HepG2 (cell line): ENCODE data around the gene FAM222B. TPM values are rescaled to one million over a fixed set of nuclear protein-coding genes. Genes with fewer than 3 reads are reported as not detected.

Experiments
- AHDC1 ChIP-seq: sonication (generic); formaldehyde crosslinking; IDR thresholded peaks from 2 replicates; pipeline ENCODE4 v1.5.1; 2020; ENCODE audit warnings: mild to moderate bottlenecking, missing genetic modification reagents, borderline replicate concordance
- AKAP8 ChIP-seq: sonication (generic); formaldehyde crosslinking; IDR thresholded peaks from 2 replicates; pipeline ENCODE4 v1.5.1; 2020; ENCODE audit warnings: mild to moderate bottlenecking, missing genetic modification reagents
- CBX1 ChIP-seq: IDR thresholded peaks from one replicate; pipeline ENCODE4 v1.6.1; 2016; ENCODE audit warnings: antibody characterized with exemption, low read depth
- E2F1 ChIP-seq: sonication (generic); formaldehyde crosslinking; IDR thresholded peaks from 2 replicates; pipeline ENCODE4 v1.5.0; 2020; ENCODE audit warnings: missing genetic modification reagents
- MED1 ChIP-seq: sonication (generic); formaldehyde crosslinking; IDR thresholded peaks from 2 replicates; pipeline ENCODE4 v1.4.0; 2020; ENCODE audit warnings: missing genetic modification reagents
- NR2F6 ChIP-seq, 2 experiments: IDR thresholded peaks; 2 replicates each; pipeline ENCODE4 v1.6.1; 2016; ENCODE audit warnings: antibody characterized with exemption in 1 of 2, mild to moderate bottlenecking in 1 of 2
- SRY ChIP-seq: sonication (generic); formaldehyde crosslinking; IDR thresholded peaks from 2 replicates; pipeline ENCODE4 v1.8.0; 2022; ENCODE audit warnings: mild to moderate bottlenecking, missing genetic modification reagents
- TBX2 ChIP-seq: sonication (generic); formaldehyde crosslinking; IDR thresholded peaks from 2 replicates; pipeline ENCODE4 v1.5.0; 2020; ENCODE audit warnings: missing genetic modification reagents, mild to moderate bottlenecking, borderline replicate concordance
- ZBTB21 ChIP-seq: sonication (generic); formaldehyde crosslinking; IDR thresholded peaks from 2 replicates; pipeline ENCODE4 v1.4.0; 2020; ENCODE audit warnings: missing genetic modification reagents
- ZC3H4 ChIP-seq: sonication (generic); formaldehyde crosslinking; IDR thresholded peaks from 2 replicates; pipeline ENCODE4 v1.4.0; 2020; ENCODE audit warnings: missing genetic modification reagents, borderline replicate concordance
- ZHX1 ChIP-seq: sonication (generic); formaldehyde crosslinking; IDR thresholded peaks from 2 replicates; pipeline ENCODE4 v1.8.1; 2022; ENCODE audit warnings: low read depth, mild to moderate bottlenecking, missing genetic modification reagents
- ZNF275 ChIP-seq: sonication (generic); formaldehyde crosslinking; IDR thresholded peaks from 2 replicates; pipeline ENCODE4 v1.8.0; 2022; ENCODE audit warnings: missing genetic modification reagents, mild to moderate bottlenecking, inconsistent platforms, borderline replicate concordance
- ZNF691 ChIP-seq: sonication (generic); formaldehyde crosslinking; IDR thresholded peaks from 2 replicates; pipeline ENCODE4 v1.4.0; 2020; ENCODE audit warnings: missing genetic modification reagents, low read depth, mild to moderate bottlenecking, borderline replicate concordance
- ZNF746 ChIP-seq: sonication (generic); formaldehyde crosslinking; IDR thresholded peaks from 2 replicates; pipeline ENCODE4 v1.8.0; 2022; ENCODE audit warnings: mild to moderate bottlenecking, missing genetic modification reagents
- ZNF788 ChIP-seq: sonication (generic); formaldehyde crosslinking; IDR thresholded peaks from 2 replicates; pipeline ENCODE4 v1.5.0; 2020; ENCODE audit warnings: mild to moderate bottlenecking, missing genetic modification reagents, borderline replicate concordance
- polyA plus RNA-seq, 8 experiments: library from polyadenylated mRNA; depleted of rRNA in 3 of 8; stranded (reverse) in 7 of 8; unstranded in 1 of 8; fragments of >200 nt; fragmentation: Illumina TruSeq in 4 of 8; extraction: Trizol in 4 of 8; gene quantifications; 2 replicates each; pipeline versions ENCODE4 v1.2.1 to v1.2.3, GENCODE V29; 2011 to 2016; ENCODE audit warnings: low read depth in 4 of 8, missing spikeins in 1 of 8, mixed read lengths in 1 of 8; ENCODE audit not compliant: insufficient read depth in 1 of 8
- total RNA-seq, 5 experiments: library from RNA; depleted of rRNA; stranded (reverse); fragments of >200 nt; fragmentation: Illumina TruSeq; extraction: Trizol; gene quantifications; 2 replicates each; pipeline ENCODE4 v1.2.3, GENCODE V29; 2016; ENCODE audit warnings: low read depth in 1 of 5

FAM222B gene
- total and polyA plus RNA-seq, 2 of the 13 experiments (the other 11 are each of a cell fraction or from before 2014, with no cell fraction given): 3.5 to 7.3 TPM

- TF ChIP-seq AHDC1 (CRISPR knock-in tag) (0 out of 2 replicates have a peak, but pooled peaks have one; percentile 6), ZBTB21 (CRISPR knock-in tag) (peak; percentile 99), NR2F6 (IDR thresholded peaks at IDR 0.05) (peak; percentile 82), NR2F6 (CRISPR knock-in tag; IDR thresholded peaks at IDR 0.05) (peak; percentile 86), ZNF275 (no peak), ZHX1 (0 out of 2 replicates have a peak, but pooled peaks have one; percentile 82), ZNF746 (CRISPR knock-in tag) (peak; percentile 30; the same call in 1 of the 2 replicates), ZNF691 (CRISPR knock-in tag) (no peak; the same call in 1 of the 2 replicates), TBX2 (CRISPR knock-in tag) (peak; percentile 15; the same call in 1 of the 2 replicates), AKAP8 (CRISPR knock-in tag) (peak; percentile 66; the same call in 1 of the 2 replicates), SRY (CRISPR knock-in tag) (0 out of 2 replicates have a peak, but pooled peaks have one; percentile 55), ZNF788 (CRISPR knock-in tag) (peak; percentile 17; the same call in 1 of the 2 replicates), E2F1 (no peak), MED1 (CRISPR knock-in tag) (peak; percentile 32), CBX1 (peak; percentile 11), ZC3H4 (no peak)
Measured at GRCh38 chr17:28744104-28744971, 98.3 kb downstream of the FAM222B start (continued).
